ENCODE data around the gene ARF6.

The ARF6 gene

GRCh38 chr14:49892636-49893308 is at the start of gene ARF6:
Gene ARF6, plus strand, starts transcription at chr14:49893082. Its CDS starts 655 bp downstream, at chr14:49893737.
- no peak for TF ChIP-seq GATA1 (IDR thresholded peaks at IDR 0.05; ENCODE audit: low read depth, low read length)
- peak; percentile 98 for TF ChIP-seq POLR2A (IDR thresholded peaks at IDR 0.05; ENCODE audit: low read length)
- DNase-seq = peak; percentile 97 to 98

DNA sequence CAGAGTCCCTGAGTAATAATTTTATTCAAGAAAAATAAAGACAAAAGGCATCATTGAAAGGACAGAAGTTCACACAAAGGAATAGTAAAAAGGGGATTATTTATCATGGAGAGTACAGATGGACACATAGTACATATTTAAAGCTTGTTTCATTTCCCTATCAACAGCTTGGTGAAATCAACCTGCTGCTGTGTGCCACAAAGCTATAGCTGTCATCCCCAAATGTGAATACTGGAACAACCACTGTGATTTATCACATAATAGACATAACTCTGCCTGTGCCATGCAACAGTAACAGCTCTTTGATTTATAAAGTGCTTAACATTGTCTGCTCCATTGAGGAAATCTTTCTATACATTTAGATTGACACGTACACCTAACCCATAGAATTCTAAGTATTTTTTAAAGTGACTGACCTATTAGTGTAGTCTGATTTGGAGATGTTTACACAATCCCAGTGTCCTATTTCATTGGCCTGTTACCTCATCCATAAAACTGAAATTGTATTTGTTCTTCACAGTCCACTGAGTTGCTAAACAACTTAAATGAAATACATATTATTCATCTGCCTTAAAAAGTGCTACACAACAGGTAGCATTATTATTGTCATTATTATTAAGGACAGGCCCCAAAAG is 43.6 kb upstream of the ARF6 start:
- DNase-seq = no peak
- no peak for TF ChIP-seq POLR2A (IDR thresholded peaks at IDR 0.05; ENCODE audit: low read length)
- TF ChIP-seq GATA1 (IDR thresholded peaks at IDR 0.05; ENCODE audit: low read depth, low read length) = no peak

- peak in 1 of 2 experiments; percentile 60 for DNase-seq
- TF ChIP-seq GATA1 (IDR thresholded peaks at IDR 0.05; ENCODE audit: low read depth, low read length) (no peak), POLR2A (IDR thresholded peaks at IDR 0.05; ENCODE audit: low read length) (no peak)
These were observed 41.1 kb upstream of the ARF6 start for GRCh38 chr14:49851813-49852212.

DNA sequence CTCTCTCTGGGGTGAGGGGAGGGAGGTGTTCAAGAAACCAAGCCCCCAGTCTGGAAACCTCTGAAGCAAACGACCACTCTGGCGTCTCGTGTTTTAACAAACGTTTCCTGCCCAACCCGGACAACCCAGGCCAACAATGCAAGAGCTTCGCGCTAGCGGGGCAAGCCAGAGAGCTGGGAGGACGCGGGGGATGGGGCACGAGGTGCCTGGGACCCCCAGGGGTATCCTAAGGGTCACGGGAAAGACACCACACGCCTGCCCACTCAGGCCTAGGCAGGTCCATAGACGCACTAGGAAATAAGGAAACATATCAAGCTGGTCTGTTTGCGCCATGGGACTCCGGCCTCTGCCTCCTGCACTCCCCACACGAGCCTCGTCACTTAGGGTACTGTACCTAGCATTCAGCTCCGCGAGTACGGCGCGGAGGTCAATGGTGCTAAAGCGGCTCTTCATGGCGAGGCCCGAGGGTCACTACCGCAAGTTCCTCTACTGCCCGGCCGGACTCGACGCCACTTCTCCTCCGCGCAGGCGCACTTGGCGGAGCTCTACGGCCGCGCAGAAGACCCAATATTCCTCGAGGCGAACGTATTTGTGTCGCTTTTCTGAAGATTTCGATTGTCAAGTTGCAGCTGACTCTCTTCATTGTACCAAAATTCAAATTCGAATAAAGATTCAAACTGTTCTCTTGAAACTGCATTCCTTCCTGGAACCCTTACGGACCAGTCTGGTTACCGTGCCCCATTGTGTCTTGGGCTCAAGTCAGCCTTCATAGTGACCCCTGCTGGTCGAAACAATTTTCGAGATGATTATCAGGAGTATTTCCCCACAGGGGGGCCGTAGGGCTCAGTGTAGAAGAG is 40.4 kb upstream of the ARF6 start, which contains the start of gene NEMF:
Gene NEMF, minus strand, starts transcription at position 488 of the 857 bp plus-strand sequence. Its CDS starts 35 bp downstream, at position 453.
- TF ChIP-seq GATA1 (IDR thresholded peaks at IDR 0.05; ENCODE audit: low read depth, low read length) (no peak), POLR2A (IDR thresholded peaks at IDR 0.05; ENCODE audit: low read length) (peak; percentile 92)
- peak; percentile 93 to 95 for DNase-seq

GRCh38 chr14:49853158-49853477 is 39.8 kb upstream of the ARF6 start:
- TF ChIP-seq GATA1 (IDR thresholded peaks at IDR 0.05; ENCODE audit: low read depth, low read length) (no peak), POLR2A (IDR thresholded peaks at IDR 0.05; ENCODE audit: low read length) (no peak)
- no peak for DNase-seq

DNA sequence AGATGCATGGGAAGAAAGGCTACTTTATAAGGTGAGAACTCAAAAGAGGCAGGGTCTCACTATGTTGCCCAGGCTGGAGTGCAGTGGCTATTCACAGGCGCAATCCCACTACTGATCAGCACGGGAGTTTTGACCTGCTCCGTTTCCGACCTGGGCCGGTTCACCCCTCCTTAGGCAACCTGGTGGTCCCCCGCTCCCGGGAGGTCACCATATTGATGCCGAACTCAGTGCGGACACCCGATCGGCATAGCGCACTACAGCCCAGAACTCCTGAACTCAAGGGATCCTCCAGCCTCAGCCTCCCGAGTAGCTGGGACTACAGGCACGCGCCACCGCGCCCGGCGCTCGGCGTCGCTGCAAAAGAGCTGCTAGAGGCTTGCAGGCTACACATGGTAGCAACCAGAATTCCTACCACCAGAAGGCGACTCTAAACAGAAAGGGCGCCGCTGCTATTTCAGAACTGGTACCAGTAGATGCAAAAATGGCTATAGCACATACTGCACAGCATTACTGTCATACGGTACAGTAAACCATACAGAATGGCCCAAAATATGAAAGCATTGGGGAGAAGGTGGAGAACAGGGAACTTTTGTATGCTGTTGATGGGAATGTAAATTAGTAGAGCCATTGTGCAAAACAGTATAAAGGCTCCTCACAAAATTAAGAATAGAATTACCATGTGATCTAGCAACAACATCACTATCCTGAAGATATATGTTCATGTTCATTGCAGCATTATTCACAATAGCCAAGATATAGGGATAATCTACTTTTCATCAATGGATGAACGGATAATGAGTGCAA is 39.1 kb upstream of the ARF6 start:
- no peak for TF ChIP-seq POLR2A (IDR thresholded peaks at IDR 0.05; ENCODE audit: low read length)
- TF ChIP-seq GATA1 (IDR thresholded peaks at IDR 0.05; ENCODE audit: low read depth, low read length) = no peak
- DNase-seq = peak; percentile 83 to 85

DNA sequence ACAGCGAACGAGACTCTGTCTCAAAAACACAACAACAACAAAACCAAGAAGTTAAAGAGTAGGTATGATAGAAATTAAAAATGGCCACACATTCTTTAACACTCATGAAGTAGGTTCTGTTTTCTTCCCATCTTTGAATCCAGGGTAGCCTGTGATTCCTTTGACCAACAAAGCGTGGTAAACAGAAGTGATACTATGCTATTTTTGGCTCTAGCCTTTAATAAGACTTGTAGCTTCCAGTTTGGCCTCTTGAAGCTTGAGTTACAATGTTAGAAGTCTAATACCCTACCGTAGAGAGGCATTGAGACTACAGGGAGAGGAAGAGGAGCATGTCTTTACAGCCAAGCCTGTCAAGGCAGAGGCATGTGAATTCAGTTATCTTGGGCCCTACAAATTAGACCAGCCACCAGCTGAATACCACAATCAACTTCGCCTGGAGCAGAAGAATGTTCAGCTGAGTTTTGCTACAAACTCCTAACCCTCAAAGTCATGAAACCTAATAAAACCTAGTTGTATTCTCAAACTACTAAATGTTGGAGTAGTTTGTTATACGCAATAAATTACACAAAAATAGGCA is 35.4 kb upstream of the ARF6 start:
- DNase-seq = no peak
- no peak for TF ChIP-seq GATA1 (IDR thresholded peaks at IDR 0.05; ENCODE audit: low read depth, low read length)

DNA sequence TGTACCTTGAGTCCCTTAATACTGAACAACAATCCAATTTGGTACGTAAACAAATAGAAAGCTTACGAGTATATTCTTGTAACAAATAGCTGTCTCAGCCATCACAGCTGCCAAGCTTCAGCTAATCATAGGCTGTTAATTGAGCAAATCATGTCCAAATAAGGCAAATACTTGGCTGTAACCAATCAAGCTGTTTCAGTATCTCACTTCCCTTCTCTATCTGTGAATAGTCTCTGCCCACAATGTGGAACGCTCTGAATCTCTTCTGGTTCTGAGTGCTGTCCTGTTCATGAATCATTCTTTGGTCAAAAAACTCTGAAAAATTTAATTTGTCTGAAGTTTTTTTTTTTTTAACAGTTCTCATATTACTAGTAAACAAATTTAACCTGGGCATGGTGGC is 34.5 kb upstream of the ARF6 start:
- DNase-seq = no peak

GRCh38 chr14:49860988-49861698 is 31.7 kb upstream of the ARF6 start:
- TF ChIP-seq POLR2A (IDR thresholded peaks at IDR 0.05; ENCODE audit: low read length) = no peak
- no peak for TF ChIP-seq GATA1 (IDR thresholded peaks at IDR 0.05; ENCODE audit: low read depth, low read length)
- DNase-seq = no peak

More for the DNA sequence above, 34.5 kb upstream of the ARF6 start:
- TF ChIP-seq POLR2A (IDR thresholded peaks at IDR 0.05; ENCODE audit: low read length) (no peak), GATA1 (IDR thresholded peaks at IDR 0.05; ENCODE audit: low read depth, low read length) (no peak)

DNA sequence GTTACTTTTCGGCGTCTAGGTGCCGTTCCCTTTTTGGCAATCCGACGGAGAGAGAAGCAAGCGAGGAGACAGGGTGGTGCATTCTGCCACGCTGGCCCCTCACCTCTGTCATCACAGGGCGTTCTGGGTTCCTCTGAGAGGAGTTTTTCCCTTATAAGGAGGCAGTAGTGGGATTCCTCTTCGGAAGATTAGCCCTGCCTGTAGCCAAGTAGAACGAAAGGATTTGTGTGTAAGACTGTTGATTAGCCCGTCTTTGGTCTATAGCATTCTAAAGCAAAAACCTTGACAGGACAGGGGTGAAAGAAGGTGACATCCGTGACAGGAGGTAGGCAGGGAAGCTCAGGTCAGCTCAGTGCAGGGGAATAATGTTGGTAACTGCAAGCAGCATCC is 31.2 kb upstream of the ARF6 start:
- peak; percentile 82 to 89 for DNase-seq
- TF ChIP-seq POLR2A (IDR thresholded peaks at IDR 0.05; ENCODE audit: low read length) (peak; percentile 69), GATA1 (IDR thresholded peaks at IDR 0.05; ENCODE audit: low read depth, low read length) (no peak)

GRCh38 chr14:49862089-49862673 is 30.7 kb upstream of the ARF6 start:
- TF ChIP-seq GATA1 (IDR thresholded peaks at IDR 0.05; ENCODE audit: low read depth, low read length) (no peak), POLR2A (IDR thresholded peaks at IDR 0.05; ENCODE audit: low read length) (no peak)
- peak; percentile 93 to 97 for DNase-seq

All from erythroblast (primary cell).